DLD1 (cell line): Measurements from ENCODE around the gene HS3ST3B1.

ENCODE experiments used
- in situ Hi-C: cut with HindIII; loops from 2 replicates; pipeline ENCODE4 v1.10.0; 2017; ENCODE audit warnings: low sequenced_read_pairs

Gene HS3ST3B1

GRCh38 chr17:14303343-14304221 is 2.7 kb downstream of the HS3ST3B1 start:
- in situ Hi-C loops, result no loop called here

DNA sequence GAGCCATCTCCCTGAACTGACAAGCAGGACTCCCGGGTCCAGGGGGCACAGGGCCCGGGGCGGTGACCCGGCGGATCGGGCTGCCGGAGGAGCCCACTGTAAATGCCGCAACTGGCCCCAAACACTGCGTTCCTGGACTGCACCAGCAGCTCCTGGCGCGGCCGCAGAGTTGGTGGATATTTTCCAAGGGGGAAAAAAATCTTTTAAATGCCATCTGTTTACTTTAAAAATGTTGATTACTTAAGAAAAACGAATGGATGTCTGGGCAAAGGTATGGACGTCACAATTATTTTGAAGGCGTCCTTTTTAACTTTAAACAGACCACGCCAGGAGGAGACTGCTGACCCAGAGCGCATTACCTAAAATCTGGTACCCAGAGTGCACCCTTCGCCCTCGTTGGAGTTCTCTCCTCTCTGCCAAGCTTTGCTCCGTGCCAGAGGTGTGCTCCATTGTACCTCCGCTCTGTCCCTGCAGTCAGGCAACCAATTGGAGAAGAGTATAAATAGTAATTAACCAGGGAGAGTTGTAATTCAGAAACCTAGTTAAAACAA is 3.4 kb downstream of the HS3ST3B1 start:
- in situ Hi-C loops, result no loop called here

DNA sequence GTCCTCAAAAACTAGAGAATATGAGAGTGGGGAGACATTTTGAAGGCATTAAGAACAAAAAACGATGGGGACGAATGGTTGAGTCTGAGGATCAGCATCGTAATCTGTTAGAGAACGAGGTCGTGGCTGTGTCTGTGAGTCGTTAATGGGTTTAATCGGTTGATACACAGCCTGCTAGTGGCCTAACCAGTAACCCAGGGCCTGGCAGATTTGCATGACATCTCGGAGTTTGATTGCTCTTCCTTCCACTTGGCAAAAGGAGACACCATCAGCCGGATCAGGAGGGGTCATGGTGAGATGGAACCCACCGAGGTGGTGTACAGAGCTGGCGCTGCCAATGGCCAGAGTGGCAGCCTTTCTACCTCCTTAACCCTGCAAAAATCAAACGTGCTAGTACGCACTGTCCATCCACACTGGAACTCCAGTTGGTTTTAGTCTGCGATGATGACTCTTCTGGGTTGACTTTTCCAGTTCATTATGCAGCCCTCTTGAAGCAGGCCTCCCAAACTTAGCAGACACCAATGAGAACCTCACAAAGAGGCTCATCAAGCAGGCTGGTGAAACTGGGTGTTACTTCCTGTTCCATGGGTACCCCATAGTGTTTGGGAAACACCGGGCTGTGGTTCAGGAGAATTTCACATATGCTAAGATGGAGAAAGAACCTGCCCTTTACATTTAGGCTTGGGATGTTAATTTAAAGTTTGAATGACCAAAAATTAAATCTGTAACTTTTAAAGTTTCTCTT is 4.1 kb downstream of the HS3ST3B1 start:
- in situ Hi-C loops, result no loop called here

DNA sequence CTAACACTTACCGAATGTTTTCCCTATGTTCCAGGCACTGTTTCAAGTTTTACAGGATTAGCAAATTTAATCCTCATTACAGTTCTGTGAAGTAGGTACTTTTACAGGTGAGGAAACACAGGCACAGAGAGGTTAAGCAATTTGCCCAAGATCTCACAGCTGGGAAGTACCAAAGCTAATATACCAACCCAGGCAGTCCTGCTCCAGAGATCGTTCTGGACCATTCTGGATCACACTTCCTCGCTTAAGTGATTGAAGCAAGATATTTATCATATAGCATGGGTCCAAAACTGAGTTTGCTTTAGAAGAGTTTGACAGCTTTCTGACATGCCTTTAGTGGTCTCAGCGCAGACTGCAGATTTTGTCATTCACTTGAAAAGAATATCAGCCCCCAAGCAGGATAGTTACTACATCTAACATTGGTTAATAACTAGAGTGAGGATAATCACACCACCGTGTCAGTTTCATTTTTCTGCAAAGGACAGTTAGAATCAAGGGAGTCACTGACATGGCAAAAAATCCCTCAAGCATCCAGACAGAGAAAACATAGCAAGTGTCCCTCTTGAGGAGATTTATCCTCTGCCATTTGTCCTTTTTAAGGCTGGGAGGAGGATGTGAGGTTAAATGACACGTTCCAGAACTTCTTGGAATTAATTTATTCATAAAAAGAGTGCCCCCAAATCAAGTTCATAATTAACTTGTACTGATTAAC is 5.1 kb downstream of the HS3ST3B1 start:
- in situ Hi-C loops, result no loop called here

GRCh38 chr17:14306596-14306995 is 5.7 kb downstream of the HS3ST3B1 start:
- in situ Hi-C loops, result no loop called here

- in situ Hi-C loops, result no loop called here
Measured at GRCh38 chr17:14307560-14308024, 6.7 kb downstream of the HS3ST3B1 start.

GRCh38 chr17:14308636-14308964 is 7.7 kb downstream of the HS3ST3B1 start:
- in situ Hi-C loops, result no loop called here

GRCh38 chr17:14308965-14309879 is 8.3 kb downstream of the HS3ST3B1 start:
- in situ Hi-C loops, result no loop called here

- in situ Hi-C loops, result no loop called here
Measured at GRCh38 chr17:14310101-14310500, 9.2 kb downstream of the HS3ST3B1 start.

DNA sequence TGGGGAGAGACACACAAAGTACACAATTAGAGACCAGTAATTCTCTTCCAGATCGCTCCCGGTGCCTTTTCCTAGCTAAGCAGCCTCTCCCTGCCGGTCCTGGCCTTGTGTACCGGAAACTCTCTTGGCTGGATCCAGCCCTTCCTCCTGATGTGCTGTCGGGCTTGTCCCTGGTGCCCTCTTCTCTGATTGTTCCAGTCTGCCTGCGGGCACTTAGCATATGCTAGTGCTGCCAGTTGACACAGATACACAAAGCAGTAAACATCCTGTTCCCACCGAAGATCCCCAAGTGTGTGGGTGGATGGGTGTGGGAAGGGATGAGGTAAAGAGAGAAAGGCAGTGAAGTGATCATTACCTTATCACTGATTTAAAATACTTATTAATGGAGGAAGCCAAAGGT is 9.7 kb downstream of the HS3ST3B1 start:
- in situ Hi-C loops, result no loop called here

- in situ Hi-C loops, result no loop called here
Measured at GRCh38 chr17:14311186-14311705, 10.4 kb downstream of the HS3ST3B1 start.

GRCh38 chr17:14311981-14312380 is 11.1 kb downstream of the HS3ST3B1 start:
- in situ Hi-C loops, result no loop called here

- in situ Hi-C loops, result no loop called here
Measured at GRCh38 chr17:14312522-14312921, 11.6 kb downstream of the HS3ST3B1 start.

GRCh38 chr17:14316126-14316832 is 15.4 kb downstream of the HS3ST3B1 start:
- in situ Hi-C loops, result no loop called here

GRCh38 chr17:14317383-14317782 is 16.5 kb downstream of the HS3ST3B1 start:
- in situ Hi-C loops, result no loop called here

DNA sequence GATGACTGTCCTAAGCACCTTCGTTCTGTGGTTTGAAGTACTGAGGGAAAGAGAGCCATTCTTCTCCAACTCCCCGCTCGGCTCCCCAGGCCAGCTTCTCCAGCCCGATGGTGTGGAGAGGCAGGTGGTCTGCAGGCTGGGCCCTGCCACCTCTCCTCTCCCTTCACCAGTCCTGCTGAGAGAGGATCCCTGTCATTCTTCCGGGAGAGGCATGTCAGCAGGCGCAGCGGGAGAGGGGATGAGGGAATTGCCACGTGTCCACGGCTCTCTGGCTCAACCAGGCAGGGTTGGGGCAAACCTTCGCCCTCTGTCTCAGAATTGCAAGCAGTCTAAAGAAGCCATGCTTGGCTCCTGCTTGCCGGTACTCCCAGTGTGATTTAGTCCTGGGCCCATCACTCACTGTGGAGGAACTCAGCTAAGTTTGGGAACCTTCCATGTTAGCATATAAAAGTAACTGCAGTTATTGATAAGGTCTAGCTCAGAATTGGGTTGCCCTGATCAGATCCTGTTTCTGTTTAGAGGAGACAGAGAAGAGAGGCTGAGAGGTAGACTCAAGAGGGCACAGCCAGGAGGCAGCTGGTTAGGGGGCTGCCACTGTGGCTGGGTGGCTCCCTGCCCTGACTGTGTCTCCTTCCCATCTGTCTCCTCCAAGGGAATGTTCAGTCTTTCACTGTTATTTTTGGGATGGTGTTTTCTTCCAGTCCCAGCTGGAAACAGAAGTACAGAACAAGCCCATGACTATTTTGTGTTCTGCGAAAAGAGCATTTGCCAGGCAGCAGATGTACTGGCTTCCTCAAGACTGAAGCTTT is 17.4 kb downstream of the HS3ST3B1 start:
- in situ Hi-C loops, result no loop called here

GRCh38 chr17:14318918-14319205 is 18.0 kb downstream of the HS3ST3B1 start:
- in situ Hi-C loops, result no loop called here

- in situ Hi-C loops, result no loop called here
Measured at GRCh38 chr17:14320098-14320497, 19.2 kb downstream of the HS3ST3B1 start.
